ENCODE measurements around the gene CCT2.

- TF ChIP-seq POLR2A (IDR thresholded peaks at IDR 0.05): no peak
- no peak for TF ChIP-seq CTCF (IDR thresholded peaks at IDR 0.05)
These were observed 56.3 kb downstream of the CCT2 start for GRCh38 chr12:69641546-69641945.

Data from lower leg skin (tissue), 3 donors.